Stomach (tissue), 9 donors: ENCODE measurements around the gene FOSB. TPM values are rescaled to one million over a fixed set of nuclear protein-coding genes. Genes with fewer than 3 reads are reported as not detected.

Experiments
- DNase-seq, 2 donors: peaks; one replicate each; pipeline versions ENCODE4 v3.0.0 to v3.0.0-alpha.2; 2013 to 2019
- H3K27ac ChIP-seq, 5 donors: fragments of 200-600 bp in 4 of 5; sonication (generic) in 4 of 5; one replicate each; pipeline ENCODE4 v1.5.1; 2013 to 2019; ENCODE audit warnings: mild to moderate bottlenecking in 1 of 5, moderate library complexity in 1 of 5
- H3K27me3 ChIP-seq, 3 donors: fragments of 200-600 bp; sonication (generic); one replicate each; pipeline ENCODE4 v1.5.1; 2017 to 2019; ENCODE audit warnings: mixed run types in 1 of 3
- H3K36me3 ChIP-seq, 4 donors: fragments of 200-600 bp; sonication (generic); 1 replicate in 3 of 4; 2 replicates in 1 of 4; pipeline ENCODE4 v1.5.1; 2016 to 2019
- H3K4me1 ChIP-seq, 4 donors: fragments of 200-600 bp; sonication (generic); one replicate each; pipeline ENCODE4 v1.5.1; 2016 to 2019
- H3K4me3 ChIP-seq, 4 donors: fragments of 200-600 bp; sonication (generic) in 3 of 4; one replicate each; pipeline ENCODE4 v1.5.1; 2016 to 2019; ENCODE audit warnings: mild to moderate bottlenecking in 1 of 4
- H3K9me3 ChIP-seq, 4 donors: fragments of 200-600 bp; sonication (generic); one replicate each; pipeline ENCODE4 v1.5.1; 2016 to 2019
- EP300 ChIP-seq: sonication (generic); formaldehyde crosslinking; IDR thresholded peaks from one replicate; pipeline ENCODE4 v1.6.1; 2017; ENCODE audit warnings: antibody characterized with exemption
- POLR2A ChIP-seq, 4 donors: fragments of 450-650 bp; IDR thresholded peaks; one replicate each; pipeline ENCODE4 v1.6.1; 2016; ENCODE audit warnings: antibody characterized with exemption in 4 of 4, control low read depth in 2 of 4, mild to moderate bottlenecking in 1 of 4, moderate library complexity in 1 of 4
- POLR2AphosphoS5 ChIP-seq, 3 donors: sonication (generic); formaldehyde crosslinking; IDR thresholded peaks; one replicate each; pipeline ENCODE4 v1.6.1; 2016; ENCODE audit warnings: antibody characterized with exemption in 3 of 3
- WGBS, 5 donors: extraction: QIAGEN DNeasy Blood & Tissue Kit in 3 of 5; methylation state at CpG; one replicate each; pipeline versions ENCODE4 v1.1.5 to v1.1.7; 2013 to 2018; 5-methylcytosine and 5-hydroxymethylcytosine counted together
- intact Hi-C: fragments of 100-400 bp; cut with DNase I; formaldehyde crosslinking; loops from one replicate; pipeline ENCODE4 v1.15.1; 2023; ENCODE audit warnings: low total_unique reads
- polyA plus RNA-seq, 3 donors: library from polyadenylated mRNA; stranded (reverse); fragments of 200-250 nt; gene quantifications; one replicate each; pipeline ENCODE4 v1.2.3, GENCODE V29; 2013
- total RNA-seq, 5 donors: library from RNA; depleted of rRNA; stranded (reverse); fragments of >200 nt; gene quantifications; one replicate each; pipeline versions ENCODE4 v1.1.0 to v1.2.3, GENCODE V29; 2014 to 2016
- TF ChIP-seq, protein P1 (sequence below), 7 experiments: fragments of 450-650 bp in 4 of 7; fragments of 200-600 bp in 3 of 7; sonication (generic) in 3 of 7; IDR thresholded peaks; one replicate each; pipeline ENCODE4 v1.5.1; 2016 to 2019; ENCODE audit warnings: antibody characterized with exemption in 7 of 7, control low read depth in 2 of 7, mild to moderate bottlenecking in 1 of 7
- donor health status: healthy with polysubstance abuse.
- donor health status: Bipolar disorder and iron deficiency.
- donor health status: healthy.

The FOSB gene
- total and polyA plus RNA-seq, 8 donors = 1.2 to 76.8 (median 9.0) TPM

DNA sequence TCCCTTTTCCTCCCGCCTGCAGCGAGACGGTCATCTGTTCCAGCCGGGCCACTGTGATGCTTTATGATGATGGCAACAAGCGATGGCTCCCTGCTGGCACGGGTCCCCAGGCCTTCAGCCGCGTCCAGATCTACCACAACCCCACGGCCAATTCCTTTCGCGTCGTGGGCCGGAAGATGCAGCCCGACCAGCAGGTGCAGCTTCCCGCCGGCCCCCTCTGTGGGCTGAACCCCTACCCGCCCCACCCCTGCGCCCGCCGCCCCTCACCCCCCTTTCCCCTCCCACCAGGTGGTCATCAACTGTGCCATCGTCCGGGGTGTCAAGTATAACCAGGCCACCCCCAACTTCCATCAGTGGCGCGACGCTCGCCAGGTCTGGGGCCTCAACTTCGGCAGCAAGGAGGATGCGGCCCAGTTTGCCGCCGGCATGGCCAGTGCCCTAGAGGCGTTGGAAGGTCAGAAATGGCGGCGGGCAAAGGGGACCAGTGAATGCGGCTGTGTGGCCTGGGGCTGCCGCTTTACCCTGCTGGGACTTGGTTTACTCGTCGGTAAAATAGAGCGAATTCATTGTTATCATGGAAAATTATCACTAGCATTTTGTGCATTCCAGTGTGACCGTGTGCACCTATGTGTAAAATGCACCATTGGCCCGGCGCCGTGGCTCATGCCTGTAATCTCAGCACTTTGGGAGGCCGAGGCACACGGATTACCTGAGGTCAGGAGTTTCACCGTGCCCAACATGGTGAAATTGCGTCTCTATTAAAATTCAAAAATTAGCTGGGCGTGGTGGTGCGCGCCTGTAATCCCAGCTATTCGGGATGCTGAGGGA, 50.1 kb downstream of the FOSB start:
- peak in 1 of 2 donors; percentile 3 for DNase-seq
- Histone ChIP-seq H3K27ac (peak overlapping the region; percentile 12 to 97 (median 71)), H3K27me3 (no peaks in the 10 kb centered on the region), H3K9me3 (no peaks in the 10 kb centered on the region), H3K4me1 (peaks cover 50 to 94% (median 72%) of the 10 kb centered on the region in 4 donors), H3K36me3 (peaks cover 48 to 69% (median 65%) of the 10 kb centered on the region in 4 donors), H3K4me3 (no peak overlapping the region)
- TF ChIP-seq EP300 (no peak), POLR2A (IDR thresholded peaks at IDR 0.05) (no peak), POLR2AphosphoS5 (IDR thresholded peaks at IDR 0.05) (no peak)
- TF ChIP-seq, protein P1, sequence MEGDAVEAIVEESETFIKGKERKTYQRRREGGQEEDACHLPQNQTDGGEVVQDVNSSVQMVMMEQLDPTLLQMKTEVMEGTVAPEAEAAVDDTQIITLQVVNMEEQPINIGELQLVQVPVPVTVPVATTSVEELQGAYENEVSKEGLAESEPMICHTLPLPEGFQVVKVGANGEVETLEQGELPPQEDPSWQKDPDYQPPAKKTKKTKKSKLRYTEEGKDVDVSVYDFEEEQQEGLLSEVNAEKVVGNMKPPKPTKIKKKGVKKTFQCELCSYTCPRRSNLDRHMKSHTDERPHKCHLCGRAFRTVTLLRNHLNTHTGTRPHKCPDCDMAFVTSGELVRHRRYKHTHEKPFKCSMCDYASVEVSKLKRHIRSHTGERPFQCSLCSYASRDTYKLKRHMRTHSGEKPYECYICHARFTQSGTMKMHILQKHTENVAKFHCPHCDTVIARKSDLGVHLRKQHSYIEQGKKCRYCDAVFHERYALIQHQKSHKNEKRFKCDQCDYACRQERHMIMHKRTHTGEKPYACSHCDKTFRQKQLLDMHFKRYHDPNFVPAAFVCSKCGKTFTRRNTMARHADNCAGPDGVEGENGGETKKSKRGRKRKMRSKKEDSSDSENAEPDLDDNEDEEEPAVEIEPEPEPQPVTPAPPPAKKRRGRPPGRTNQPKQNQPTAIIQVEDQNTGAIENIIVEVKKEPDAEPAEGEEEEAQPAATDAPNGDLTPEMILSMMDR (IDR thresholded peaks at IDR 0.05) = no peak
- 84 to 89% (median 86%) methylated on average over 42 to 50 of the region's 50 CpGs for WGBS, 5 donors
- intact Hi-C loops = no loop called here

DNA sequence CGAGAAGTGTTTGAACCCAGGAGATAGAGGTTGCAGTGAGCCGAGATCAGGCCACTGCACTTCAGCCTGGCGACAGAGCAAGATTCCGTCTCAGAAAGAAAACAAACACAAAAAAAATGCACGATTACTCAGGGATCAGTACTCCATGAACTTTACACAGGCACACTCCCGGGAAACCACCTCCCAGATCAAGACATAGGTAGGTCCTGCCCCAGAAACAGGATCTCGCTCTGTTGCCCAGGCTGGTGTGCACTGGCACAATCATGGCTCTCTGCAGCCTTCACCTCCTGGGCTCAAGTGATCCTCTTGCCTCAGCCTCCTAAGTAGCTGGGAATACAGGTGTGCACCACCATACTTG, 50.7 kb downstream of the FOSB start:
- peaks cover 48 to 75% (median 70%) of the 10 kb centered on the region in 4 donors for H3K36me3 ChIP-seq
- DNase-seq = peak; percentile 48 to 56
- H3K4me1 ChIP-seq = peaks cover 44 to 94% (median 68%) of the 10 kb centered on the region in 4 donors
- no peaks in the 10 kb centered on the region for H3K27me3 ChIP-seq
- H3K9me3 ChIP-seq = no peaks in the 10 kb centered on the region
- intact Hi-C loops = no loop called here
- no peak for TF ChIP-seq POLR2A (IDR thresholded peaks at IDR 0.05)
- no peak for TF ChIP-seq EP300
- TF ChIP-seq POLR2AphosphoS5 (IDR thresholded peaks at IDR 0.05) = peak in 1 of 3 donors; percentile 21
- TF ChIP-seq, protein P1 (IDR thresholded peaks at IDR 0.05) = no peak
- H3K4me3 ChIP-seq = no peak overlapping the region
- H3K27ac ChIP-seq = peak overlapping the region; percentile 12 to 97 (median 59)
- 36 to 57% (median 44%) methylated on average over 7 of the region's 7 CpGs for WGBS, 5 donors

DNA sequence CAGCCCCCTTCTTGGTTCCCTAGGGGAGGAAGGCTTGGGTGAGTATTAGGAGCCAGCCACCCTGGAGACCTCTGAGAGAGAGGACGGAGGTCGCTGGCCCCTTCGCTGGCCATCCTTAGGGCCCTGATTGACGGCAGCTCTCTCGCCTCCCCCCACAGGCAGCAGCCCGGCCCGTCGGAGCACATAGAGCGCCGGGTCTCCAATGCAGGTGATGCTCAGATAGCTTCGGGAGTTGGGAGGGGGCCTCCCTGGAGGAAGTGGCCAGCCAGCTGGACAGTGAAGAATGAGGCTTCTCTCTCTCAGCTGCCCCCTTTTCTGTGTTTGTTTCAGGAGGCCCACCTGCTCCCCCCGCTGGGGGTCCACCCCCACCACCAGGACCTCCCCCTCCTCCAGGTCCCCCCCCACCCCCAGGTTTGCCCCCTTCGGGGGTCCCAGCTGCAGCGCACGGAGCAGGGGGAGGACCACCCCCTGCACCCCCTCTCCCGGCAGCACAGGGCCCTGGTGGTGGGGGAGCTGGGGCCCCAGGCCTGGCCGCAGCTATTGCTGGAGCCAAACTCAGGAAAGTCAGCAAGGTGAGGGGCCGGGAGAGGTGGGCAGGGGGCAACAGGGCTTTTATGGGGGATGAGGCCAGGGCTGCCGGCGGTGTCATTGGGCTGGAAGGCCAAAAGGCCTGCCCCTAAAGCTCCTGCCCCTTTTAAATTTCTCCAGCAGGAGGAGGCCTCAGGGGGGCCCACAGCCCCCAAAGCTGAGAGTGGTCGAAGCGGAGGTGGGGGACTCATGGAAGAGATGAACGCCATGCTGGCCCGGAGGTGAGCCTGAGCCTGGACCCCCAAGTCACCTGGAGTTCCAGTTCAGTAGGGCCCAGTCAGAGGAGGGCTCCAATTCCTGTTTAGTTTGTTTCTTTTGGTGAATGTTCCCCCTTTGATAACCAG, 54.5 kb downstream of the FOSB start:
- WGBS, 5 donors = 82 to 92% (median 86%) methylated on average over 14 to 24 of the region's 24 CpGs
- intact Hi-C loops = loop anchor here (10.0 kb wide), 1 partner anchor 123 kb away; no protein-coding TSS in a partner anchor

More for the DNA sequence above, 54.5 kb downstream of the FOSB start:
- peaks cover 78 to 98% (median 96%) of the 10 kb centered on the region in 4 donors for H3K36me3 ChIP-seq
- H3K27me3 ChIP-seq = no peaks in the 10 kb centered on the region
- H3K27ac ChIP-seq = peak overlapping the region in 4 of 5 donors; percentile 52 to 72 (median 62)
- H3K4me1 ChIP-seq = peaks cover 14 to 93% (median 50%) of the 10 kb centered on the region in 4 donors
- TF ChIP-seq POLR2AphosphoS5 (IDR thresholded peaks at IDR 0.05) = no peak
- TF ChIP-seq EP300 = no peak
- no peak for TF ChIP-seq POLR2A (IDR thresholded peaks at IDR 0.05)
- TF ChIP-seq, protein P1 (IDR thresholded peaks at IDR 0.05) = no peak
- H3K4me3 ChIP-seq = no peak overlapping the region
- no peaks in the 10 kb centered on the region for H3K9me3 ChIP-seq
- DNase-seq = no peak
